Caco-2 (cell line): ENCODE results near the gene FAT1. TPM values are rescaled to one million over a fixed set of nuclear protein-coding genes. Genes with fewer than 3 reads are reported as not detected.

Experiments
- BruUV-seq: library from RNA; stranded (reverse); fragments of 400-500 nt; replicated peaks from 2 replicates; lab custom pipeline; 2021; lab: Mats Ljungman, UMichigan
- CTCF ChIA-PET: fragments of 300-600 bp; sonication (Branson Sonifier 250); formaldehyde crosslinking; loops from one replicate; lab custom pipeline; 2022; ENCODE audit warnings: antibody characterized with exemption; lab: Charles Lee
- POLR2A ChIA-PET: fragments of 300-600 bp; sonication (Branson Sonifier 250); formaldehyde crosslinking; loops from one replicate; lab custom pipeline; 2022; ENCODE audit warnings: antibody characterized with exemption; lab: Charles Lee
- DNase-seq, 2 experiments: peaks; one replicate each; pipeline versions ENCODE4 v3.0.0 to v3.0.0-alpha.2; 2020 to 2022
- H3K27me3 ChIP-seq: replicated peaks from 2 replicates; pipeline ENCODE4 v1.6.0; 2011; ENCODE audit warnings: low read length; ENCODE audit not compliant: control insufficient read depth, insufficient read depth
- H3K36me3 ChIP-seq: 2 replicates; pipeline ENCODE4 v1.5.1; 2011; ENCODE audit warnings: low read length; ENCODE audit not compliant: control insufficient read depth, insufficient read depth
- H3K4me1 ChIP-seq: fragments of 250-450 bp; sonication (Bioruptor Pico); 2 replicates; pipeline ENCODE4 v1.5.1; 2020; ENCODE audit warnings: mild to moderate bottlenecking
- H3K4me3 ChIP-seq: 2 replicates; pipeline ENCODE4 v1.5.1; 2011; ENCODE audit warnings: low read depth, mild to moderate bottlenecking, control low read depth, low read length
- H3K9me3 ChIP-seq: fragments of 250-450 bp; sonication (Bioruptor Pico); 2 replicates; pipeline ENCODE4 v1.5.1; 2020; ENCODE audit warnings: mild to moderate bottlenecking, moderate library complexity
- H3K27ac Mint-ChIP-seq: one replicate; pipeline ENCODE4 v1.8.0; 2022; ENCODE audit warnings: mixed read lengths; ENCODE audit not compliant: unreplicated experiment
- H3K27me3 Mint-ChIP-seq: one replicate; pipeline ENCODE4 v1.8.0; 2022; ENCODE audit warnings: mixed read lengths; ENCODE audit not compliant: insufficient read depth, unreplicated experiment
- H3K36me3 Mint-ChIP-seq: one replicate; pipeline ENCODE4 v1.8.0; 2022; ENCODE audit warnings: mild to moderate bottlenecking, mixed read lengths; ENCODE audit not compliant: insufficient read depth, unreplicated experiment
- H3K4me1 Mint-ChIP-seq: one replicate; pipeline ENCODE4 v1.8.0; 2022; ENCODE audit warnings: low read depth, mixed read lengths; ENCODE audit not compliant: unreplicated experiment
- H3K4me3 Mint-ChIP-seq: one replicate; pipeline ENCODE4 v1.8.0; 2022; ENCODE audit warnings: mild to moderate bottlenecking, moderate library complexity, mixed read lengths; ENCODE audit not compliant: unreplicated experiment
- H3K9me3 Mint-ChIP-seq: one replicate; pipeline ENCODE4 v1.8.0; 2022; ENCODE audit warnings: mixed read lengths; ENCODE audit not compliant: unreplicated experiment
- CTCF ChIP-seq, 2 experiments: fragments of 200-600 bp in 1 of 2; IDR thresholded peaks; 1 replicate in 1 of 2; 2 replicates in 1 of 2; pipeline versions ENCODE4 v1.5.1 to v1.8.0; 2011 to 2022; ENCODE audit warnings: antibody characterized with exemption in 1 of 2, control low read depth in 1 of 2, inconsistent platforms in 1 of 2, low read depth in 1 of 2, low read length in 1 of 2, mild to moderate bottlenecking in 1 of 2, moderate library complexity in 1 of 2; ENCODE audit not compliant: insufficient read depth in 1 of 2, severe bottlenecking in 1 of 2, unreplicated experiment in 1 of 2
- intact Hi-C: fragments of 100-400 bp; cut with micrococcal nuclease; formaldehyde crosslinking; loops from one replicate; pipeline ENCODE4 v1.10.0; 2022; ENCODE audit not compliant: unreplicated experiment
- total RNA-seq: library from RNA; stranded (reverse); gene quantifications from 2 replicates; pipeline ENCODE4 v1.2.3, GENCODE V29; 2022

The FAT1 gene
- total RNA-seq, 1 experiment from 2014 or later, result 135 TPM

GRCh38 chr4:186714006-186714675 lies 9.5 kb downstream of the FAT1 start:
- Mint-ChIP-seq H3K4me1 (peaks cover 14% of the 10 kb centered on the region), H3K27ac (no peak overlapping the region), H3K36me3 (peaks cover 10% of the 10 kb centered on the region), H3K4me3 (no peak overlapping the region), H3K27me3 (no peaks in the 10 kb centered on the region), H3K9me3 (no peaks in the 10 kb centered on the region)
- DNase-seq, result no peak
- TF ChIP-seq CTCF (IDR thresholded peaks at IDR 0.05; ENCODE audit: insufficient read depth in 1 of 2, low read depth in 1 of 2, low read length in 1 of 2, severe bottlenecking in 1 of 2, unreplicated experiment in 1 of 2), result no peak
- intact Hi-C loops, result no loop called here
- no peaks in the 10 kb centered on the region for H3K36me3 ChIP-seq
- ChIA-PET CTCF (no interaction called here), POLR2A (no interaction called here)
- BruUV-seq, result no TSS peak
- H3K27me3 ChIP-seq, result no peaks in the 10 kb centered on the region
- peaks cover 10% of the 10 kb centered on the region; the same call in 1 of the 2 replicates for H3K4me1 ChIP-seq
- H3K4me3 ChIP-seq, result no peak overlapping the region
- no peaks in the 10 kb centered on the region for H3K9me3 ChIP-seq

GRCh38 chr4:186712690-186713089 lies 11.0 kb downstream of the FAT1 start:
- Mint-ChIP-seq H3K36me3 (peaks cover 24% of the 10 kb centered on the region), H3K27me3 (no peaks in the 10 kb centered on the region), H3K27ac (no peak overlapping the region), H3K9me3 (no peaks in the 10 kb centered on the region), H3K4me3 (no peak overlapping the region), H3K4me1 (peaks cover 14% of the 10 kb centered on the region)
- no peak for TF ChIP-seq CTCF (IDR thresholded peaks at IDR 0.05; ENCODE audit: insufficient read depth in 1 of 2, low read depth in 1 of 2, low read length in 1 of 2, severe bottlenecking in 1 of 2, unreplicated experiment in 1 of 2)
- intact Hi-C loops, result no loop called here
- CTCF ChIA-PET, result no interaction called here
- Histone ChIP-seq H3K4me3 (no peak overlapping the region), H3K9me3 (no peaks in the 10 kb centered on the region), H3K4me1 (peaks cover 10% of the 10 kb centered on the region; the same call in 1 of the 2 replicates), H3K36me3 (no peaks in the 10 kb centered on the region), H3K27me3 (no peaks in the 10 kb centered on the region)
- POLR2A ChIA-PET, result no interaction called here
- no TSS peak for BruUV-seq
- no peak for DNase-seq

GRCh38 chr4:186710521-186711119 lies 13.0 kb downstream of the FAT1 start:
- Histone ChIP-seq H3K27me3 (no peaks in the 10 kb centered on the region), H3K36me3 (no peaks in the 10 kb centered on the region), H3K4me1 (peaks cover 10% of the 10 kb centered on the region; the same call in 1 of the 2 replicates), H3K9me3 (no peaks in the 10 kb centered on the region), H3K4me3 (no peak overlapping the region)
- CTCF ChIA-PET, result interaction anchor here (2.0 kb wide), 1 partner anchor 41 kb away, joined by 4 read pairs; no protein-coding TSS in a partner anchor
- H3K4me1 Mint-ChIP-seq, result peaks cover 14% of the 10 kb centered on the region
- no TSS peak for BruUV-seq
- POLR2A ChIA-PET, result no interaction called here
- DNase-seq, result no peak
- no peaks in the 10 kb centered on the region for H3K9me3 Mint-ChIP-seq
- no peaks in the 10 kb centered on the region for H3K27me3 Mint-ChIP-seq
- peaks cover 43% of the 10 kb centered on the region for H3K36me3 Mint-ChIP-seq
- intact Hi-C loops, result no loop called here
- H3K27ac Mint-ChIP-seq, result no peak overlapping the region
- H3K4me3 Mint-ChIP-seq, result no peak overlapping the region
- TF ChIP-seq CTCF (IDR thresholded peaks at IDR 0.05; ENCODE audit: insufficient read depth in 1 of 2, low read depth in 1 of 2, low read length in 1 of 2, severe bottlenecking in 1 of 2, unreplicated experiment in 1 of 2), result no peak
